Hepatocyte (in vitro differentiated cells): ENCODE measurements around the gene APPL2.

ENCODE experiments used
- EZH2phosphoT487 ChIP-seq: fragments of 200-600 bp; sonication (generic); IDR thresholded peaks from one replicate; pipeline ENCODE4 v1.6.1; 2018; ENCODE audit warnings: antibody characterized with exemption, mild to moderate bottlenecking, low read depth, moderate library complexity; ENCODE audit not compliant: unreplicated experiment, severe bottlenecking
- TF ChIP-seq, protein P1 (sequence below): fragments of 200-600 bp; sonication (generic); IDR thresholded peaks from 2 replicates; pipeline ENCODE4 v1.5.1; 2016; ENCODE audit warnings: antibody characterized with exemption, mild to moderate bottlenecking; ENCODE audit not compliant: poor library complexity

DNA sequence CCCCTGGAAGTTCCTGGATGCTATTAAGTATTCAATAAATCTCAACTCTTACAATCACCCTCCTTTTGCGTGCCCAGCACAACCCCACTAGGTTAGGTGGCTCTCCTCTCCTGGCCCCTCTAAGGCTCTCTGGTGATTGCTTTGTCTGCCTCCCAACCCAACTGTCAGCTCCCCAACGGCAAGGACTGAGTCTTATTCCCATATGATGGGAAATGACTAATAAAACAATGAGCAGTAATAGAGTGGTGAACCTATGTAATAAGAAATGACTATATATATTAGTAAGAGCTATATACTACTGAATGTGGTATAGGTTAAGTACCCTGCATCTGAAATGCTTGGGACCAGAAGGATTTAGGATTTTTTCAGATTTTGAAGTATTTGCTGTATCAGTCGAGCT, 8.1 kb downstream of the APPL2 start:
- TF ChIP-seq, protein P1, sequence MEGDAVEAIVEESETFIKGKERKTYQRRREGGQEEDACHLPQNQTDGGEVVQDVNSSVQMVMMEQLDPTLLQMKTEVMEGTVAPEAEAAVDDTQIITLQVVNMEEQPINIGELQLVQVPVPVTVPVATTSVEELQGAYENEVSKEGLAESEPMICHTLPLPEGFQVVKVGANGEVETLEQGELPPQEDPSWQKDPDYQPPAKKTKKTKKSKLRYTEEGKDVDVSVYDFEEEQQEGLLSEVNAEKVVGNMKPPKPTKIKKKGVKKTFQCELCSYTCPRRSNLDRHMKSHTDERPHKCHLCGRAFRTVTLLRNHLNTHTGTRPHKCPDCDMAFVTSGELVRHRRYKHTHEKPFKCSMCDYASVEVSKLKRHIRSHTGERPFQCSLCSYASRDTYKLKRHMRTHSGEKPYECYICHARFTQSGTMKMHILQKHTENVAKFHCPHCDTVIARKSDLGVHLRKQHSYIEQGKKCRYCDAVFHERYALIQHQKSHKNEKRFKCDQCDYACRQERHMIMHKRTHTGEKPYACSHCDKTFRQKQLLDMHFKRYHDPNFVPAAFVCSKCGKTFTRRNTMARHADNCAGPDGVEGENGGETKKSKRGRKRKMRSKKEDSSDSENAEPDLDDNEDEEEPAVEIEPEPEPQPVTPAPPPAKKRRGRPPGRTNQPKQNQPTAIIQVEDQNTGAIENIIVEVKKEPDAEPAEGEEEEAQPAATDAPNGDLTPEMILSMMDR: no peak
- no peak for TF ChIP-seq EZH2phosphoT487
